Measurements from ENCODE around the gene BBOX1. TPM values are rescaled to one million over a fixed set of nuclear protein-coding genes. Genes with fewer than 3 reads are reported as not detected.

The BBOX1 gene
- total RNA-seq, 1 donor from 2014 or later: not detected

DNA sequence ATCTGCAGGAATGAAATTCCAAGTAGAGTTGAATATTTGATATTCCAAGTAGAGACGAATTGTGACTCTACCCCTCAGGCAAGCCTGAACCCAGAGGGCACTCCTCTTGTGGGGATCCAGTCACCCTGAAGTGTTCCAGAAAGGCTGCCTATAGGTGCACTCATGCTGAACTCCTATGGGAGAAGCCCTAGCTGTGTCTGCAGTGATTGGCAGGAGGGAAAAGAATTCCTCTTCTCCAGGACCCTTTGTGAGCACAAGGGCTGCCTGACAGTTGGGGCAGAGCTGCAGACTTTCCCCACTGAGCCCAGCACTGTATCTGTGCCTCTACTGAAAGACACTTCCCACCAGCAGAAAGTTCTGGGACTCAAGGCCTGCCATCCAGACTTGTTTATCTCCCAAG lies 35.0 kb downstream of the BBOX1 start:
- no peak overlapping the region for H3K27ac Mint-ChIP-seq
- no peaks in the 10 kb centered on the region for H3K27me3 Mint-ChIP-seq
- H3K36me3 Mint-ChIP-seq (ENCODE audit: insufficient read depth): peaks cover 2% of the 10 kb centered on the region
- H3K4me3 Mint-ChIP-seq (ENCODE audit: low read depth): no peak overlapping the region
- H3K4me1 Mint-ChIP-seq (ENCODE audit: low read depth): peaks cover 4% of the 10 kb centered on the region
- no peak for TF ChIP-seq CTCF (IDR thresholded peaks at IDR 0.05; ENCODE audit: unreplicated experiment)
- DNase-seq (ENCODE audit: low spot score, unreplicated experiment): no peak
- H3K9me3 Mint-ChIP-seq (ENCODE audit: low read depth): peaks cover 8% of the 10 kb centered on the region

DNA sequence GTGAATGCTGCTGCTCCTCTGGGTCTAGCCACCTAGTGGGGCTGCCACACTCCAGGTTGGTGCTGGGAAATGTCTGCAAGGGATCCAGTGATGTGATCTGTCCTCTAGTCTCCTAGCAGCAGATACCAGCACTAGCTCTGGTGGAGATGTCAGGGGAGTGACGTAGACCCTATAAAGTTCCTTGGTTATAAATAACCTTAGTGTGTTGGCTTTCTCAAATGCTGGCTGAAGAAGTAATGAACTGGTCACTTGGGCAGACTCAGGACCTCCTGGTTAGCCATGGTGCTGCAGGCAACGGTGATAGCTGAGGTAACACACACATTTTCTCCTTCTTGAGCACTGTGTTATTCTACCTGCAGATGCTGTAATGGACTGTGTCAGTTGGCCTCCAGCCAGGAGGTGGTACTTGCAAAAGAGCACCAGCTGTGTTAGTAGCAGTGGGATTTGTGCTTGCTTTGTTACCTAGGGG lies 35.5 kb downstream of the BBOX1 start:
- Mint-ChIP-seq H3K36me3 (ENCODE audit: insufficient read depth) (peaks cover 2% of the 10 kb centered on the region), H3K27ac (no peak overlapping the region)
- DNase-seq (ENCODE audit: low spot score, unreplicated experiment): no peak

DNA sequence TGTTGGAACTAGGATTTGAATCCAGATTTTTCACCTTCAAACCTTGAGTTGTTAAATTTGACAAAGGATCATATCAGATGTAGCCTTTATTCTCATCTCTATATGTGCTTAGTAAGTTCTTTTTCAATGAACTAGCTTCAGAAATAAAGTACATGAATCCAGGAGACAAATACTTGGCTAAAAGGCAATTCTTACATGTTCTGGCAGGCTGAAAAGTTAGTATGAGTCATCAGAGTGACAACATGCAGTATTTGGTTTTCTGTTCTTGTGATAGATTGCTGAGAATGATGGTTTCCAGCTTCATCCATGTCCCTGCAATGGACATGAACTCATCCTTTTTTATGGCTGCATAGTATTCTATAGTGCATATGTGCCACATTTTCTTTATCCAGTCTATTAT lies 40.4 kb downstream of the BBOX1 start:
- H3K4me3 Mint-ChIP-seq (ENCODE audit: low read depth): no peak overlapping the region
- no peaks in the 10 kb centered on the region for H3K27me3 Mint-ChIP-seq

More for the DNA sequence above, 35.5 kb downstream of the BBOX1 start:
- no peak for TF ChIP-seq CTCF (IDR thresholded peaks at IDR 0.05; ENCODE audit: unreplicated experiment)
- H3K27me3 Mint-ChIP-seq: no peaks in the 10 kb centered on the region
- H3K4me3 Mint-ChIP-seq (ENCODE audit: low read depth): no peak overlapping the region
- peaks cover 8% of the 10 kb centered on the region for H3K9me3 Mint-ChIP-seq (ENCODE audit: low read depth)
- H3K4me1 Mint-ChIP-seq (ENCODE audit: low read depth): peaks cover 4% of the 10 kb centered on the region

GRCh38 chr11:27083241-27083640 lies 42.6 kb downstream of the BBOX1 start:
- Mint-ChIP-seq H3K4me3 (ENCODE audit: low read depth) (no peak overlapping the region), H3K27me3 (no peaks in the 10 kb centered on the region), H3K27ac (no peak overlapping the region), H3K36me3 (ENCODE audit: insufficient read depth) (no peaks in the 10 kb centered on the region), H3K4me1 (ENCODE audit: low read depth) (peaks cover 7% of the 10 kb centered on the region), H3K9me3 (ENCODE audit: low read depth) (no peaks in the 10 kb centered on the region)
- no peak for TF ChIP-seq CTCF (IDR thresholded peaks at IDR 0.05; ENCODE audit: unreplicated experiment)
- DNase-seq (ENCODE audit: low spot score, unreplicated experiment): no peak

More for the DNA sequence above, 40.4 kb downstream of the BBOX1 start:
- TF ChIP-seq CTCF (IDR thresholded peaks at IDR 0.05; ENCODE audit: unreplicated experiment): no peak
- H3K36me3 Mint-ChIP-seq (ENCODE audit: insufficient read depth): no peaks in the 10 kb centered on the region
- no peak for DNase-seq (ENCODE audit: low spot score, unreplicated experiment)
- H3K27ac Mint-ChIP-seq: no peak overlapping the region
- peaks cover 7% of the 10 kb centered on the region for H3K4me1 Mint-ChIP-seq (ENCODE audit: low read depth)
- H3K9me3 Mint-ChIP-seq (ENCODE audit: low read depth): no peaks in the 10 kb centered on the region

DNA sequence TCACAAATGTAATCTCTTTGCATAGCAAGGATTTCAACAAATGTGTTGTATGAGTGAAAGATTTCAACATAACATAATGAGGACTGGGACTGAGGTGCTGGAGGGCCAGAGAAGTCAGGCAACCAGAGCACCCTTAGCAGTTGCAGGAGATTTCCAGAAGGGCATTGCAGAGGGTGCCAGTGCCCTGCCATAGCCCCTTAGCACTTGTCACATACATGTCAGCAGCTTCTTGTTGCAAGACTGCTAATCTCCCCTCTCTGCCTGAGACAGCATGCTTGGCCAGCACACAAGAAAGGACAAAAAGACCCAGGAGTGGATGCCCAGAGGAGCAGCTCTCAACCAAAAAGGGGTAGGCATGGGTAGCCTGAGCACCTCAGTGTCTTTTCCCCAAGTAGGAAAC lies 43.2 kb downstream of the BBOX1 start:
- H3K27ac Mint-ChIP-seq: peak overlapping the region; percentile 39

More for the DNA sequence above, 43.2 kb downstream of the BBOX1 start:
- Mint-ChIP-seq H3K4me3 (ENCODE audit: low read depth) (no peak overlapping the region), H3K9me3 (ENCODE audit: low read depth) (no peaks in the 10 kb centered on the region), H3K36me3 (ENCODE audit: insufficient read depth) (no peaks in the 10 kb centered on the region), H3K4me1 (ENCODE audit: low read depth) (peaks cover 7% of the 10 kb centered on the region), H3K27me3 (no peaks in the 10 kb centered on the region)
- no peak for DNase-seq (ENCODE audit: low spot score, unreplicated experiment)
- no peak for TF ChIP-seq CTCF (IDR thresholded peaks at IDR 0.05; ENCODE audit: unreplicated experiment)

Data from progenitor cell of endocrine pancreas (in vitro differentiated cells).